HG02938 (cell line): ENCODE results near the gene FOSB.

Source experiments
- ATAC-seq: cut with Tn5 transposase; IDR thresholded peaks from one replicate; pipeline ENCODE4 v1.9.1; 2021; ENCODE audit warnings: mild to moderate bottlenecking, moderate library complexity; ENCODE audit not compliant: unreplicated experiment

The FOSB gene

DNA sequence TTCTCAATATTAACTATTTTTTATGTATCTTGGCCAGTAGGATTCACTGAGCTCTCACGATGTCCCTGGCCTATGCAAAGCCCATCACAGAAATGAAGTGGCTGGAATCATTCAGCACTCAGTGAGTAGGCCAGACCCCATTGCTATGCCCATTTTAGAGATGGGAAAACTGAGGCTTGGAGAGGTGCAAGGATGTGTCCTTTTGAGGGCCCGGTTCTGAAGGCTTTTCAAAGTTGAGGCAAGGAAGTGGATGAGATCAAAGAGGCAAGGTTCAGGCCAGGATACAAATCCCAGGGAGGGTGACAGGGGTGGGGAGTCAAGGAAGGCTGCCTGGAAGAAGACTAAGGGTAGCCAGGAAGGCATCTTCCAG, 25.4 kb upstream of the FOSB start:
- ATAC-seq, result no peak

DNA sequence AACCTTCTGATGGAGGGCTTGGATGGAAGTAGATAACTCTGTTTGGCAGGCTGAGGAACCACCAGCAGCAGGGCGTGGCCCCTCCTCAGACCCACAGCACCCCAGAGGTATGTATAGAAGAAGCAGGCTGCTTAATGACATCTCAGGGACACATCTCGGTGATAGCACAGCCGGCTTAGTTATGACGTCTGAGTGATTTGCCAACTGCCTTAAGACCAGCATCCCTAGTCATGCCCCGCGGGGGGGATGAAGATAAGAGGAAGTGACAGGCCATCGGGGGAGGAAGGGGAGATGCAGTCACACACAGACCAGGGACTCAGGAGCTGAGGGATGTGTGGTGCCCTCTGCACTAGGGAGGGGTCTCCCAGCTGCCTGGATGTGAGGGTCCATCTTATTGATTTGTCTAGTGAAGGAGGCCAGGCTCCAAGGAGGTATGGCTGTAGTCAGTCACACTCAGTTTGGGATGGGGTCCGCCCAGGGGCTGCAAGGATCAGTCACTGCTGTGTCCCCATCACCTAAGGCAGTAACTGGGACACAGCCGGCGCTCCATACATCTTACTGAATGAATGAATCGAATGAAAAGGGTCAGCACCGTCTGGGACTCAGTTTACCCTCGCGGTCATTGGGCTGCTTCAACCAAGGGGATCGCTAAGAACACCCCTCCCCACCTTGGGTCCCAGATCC, 24.9 kb upstream of the FOSB start:
- no peak for ATAC-seq

DNA sequence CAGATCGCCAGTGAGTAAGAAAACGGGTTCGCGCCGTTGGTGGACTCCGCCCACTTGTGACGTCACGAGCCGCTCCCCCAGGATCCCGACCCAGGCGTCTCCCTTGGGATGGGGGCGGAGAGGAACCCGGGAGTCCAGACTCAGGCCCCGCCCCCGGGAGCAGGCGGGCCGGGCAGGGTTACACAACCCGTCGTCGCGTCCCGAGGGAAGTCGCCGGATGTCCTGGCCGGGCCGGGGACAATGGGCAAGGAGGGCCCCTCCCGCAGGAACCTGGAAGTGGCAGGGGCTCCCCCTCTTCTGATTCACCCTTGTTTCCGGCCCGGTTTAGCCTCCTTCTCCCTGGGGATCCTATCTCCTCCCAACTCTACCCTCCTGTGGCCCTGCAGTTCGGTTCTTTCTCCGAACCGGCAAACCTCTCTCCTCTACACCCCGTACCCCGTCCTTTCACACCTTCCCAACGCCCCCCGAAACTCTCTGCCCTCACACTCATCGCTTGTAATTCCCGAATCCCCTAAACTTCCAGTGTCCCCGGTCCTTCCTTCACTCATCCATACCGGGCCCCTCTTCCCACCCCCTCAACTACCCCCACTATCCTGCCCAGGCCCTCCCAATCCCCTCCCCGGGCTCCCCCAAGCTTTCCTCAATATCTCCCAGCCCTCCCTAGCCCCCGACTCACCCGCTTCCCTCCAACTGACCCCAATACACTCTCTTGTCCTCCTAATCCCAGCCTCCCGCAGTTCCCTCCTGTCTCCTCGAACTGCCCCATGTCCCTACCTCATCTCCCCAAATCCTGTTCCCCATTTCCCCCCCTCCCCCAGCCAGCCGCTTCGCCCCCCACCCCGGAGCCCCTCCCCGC, 24.1 kb upstream of the FOSB start:
- no peak for ATAC-seq

DNA sequence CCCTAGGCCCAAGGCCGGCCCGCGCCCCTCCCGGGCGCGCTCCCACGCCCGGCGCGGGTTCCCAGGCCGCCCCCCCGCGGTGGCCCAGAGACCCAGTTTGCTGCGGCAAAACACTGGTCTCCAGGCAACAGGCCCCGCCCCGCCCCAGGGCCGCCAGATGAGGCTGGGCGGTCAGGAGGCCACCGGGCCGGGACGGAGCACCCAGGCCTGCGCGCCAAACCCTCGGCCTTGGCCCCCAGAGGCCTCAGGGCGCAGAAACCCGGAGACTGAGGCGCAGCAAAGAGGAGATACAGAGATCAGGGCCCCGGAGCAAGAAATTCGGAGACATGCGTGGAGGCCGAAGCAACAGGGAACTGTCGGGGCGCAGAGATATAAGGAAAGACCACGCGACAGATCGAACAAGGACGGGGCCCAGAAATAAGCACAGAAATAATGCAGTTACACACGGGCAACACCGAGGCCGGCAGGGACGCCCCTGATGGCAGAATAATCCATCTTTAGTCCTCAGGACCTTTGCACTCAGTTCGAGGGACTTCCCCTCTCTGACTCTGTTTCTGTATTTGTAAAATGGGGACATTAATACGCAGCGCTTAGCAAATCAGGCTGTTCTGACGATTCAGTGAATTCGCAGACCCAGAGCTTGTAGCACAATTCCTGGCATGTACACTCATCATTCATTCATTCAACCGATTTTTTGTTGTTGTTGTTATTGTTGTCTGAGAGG, 23.3 kb upstream of the FOSB start:
- ATAC-seq, result no peak

DNA sequence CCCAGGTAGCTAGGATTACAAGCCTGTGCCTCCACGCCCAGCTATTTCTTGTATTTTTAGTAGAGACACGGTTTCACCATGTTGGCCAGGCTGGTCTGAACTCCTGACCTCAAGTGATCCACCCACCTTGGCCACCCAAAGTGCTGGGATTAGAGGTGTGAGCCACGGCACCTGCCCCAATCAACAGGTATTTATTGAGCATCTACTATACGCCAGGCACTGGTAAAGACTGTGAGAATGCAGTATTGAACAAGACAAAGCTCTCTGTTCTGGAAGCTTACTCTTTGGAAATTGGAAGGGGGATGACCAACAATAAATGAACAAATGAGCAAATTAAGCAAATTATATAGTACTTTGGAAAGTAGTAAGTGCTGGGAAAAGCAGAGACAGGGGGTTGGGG, 22.7 kb upstream of the FOSB start:
- no peak for ATAC-seq

DNA sequence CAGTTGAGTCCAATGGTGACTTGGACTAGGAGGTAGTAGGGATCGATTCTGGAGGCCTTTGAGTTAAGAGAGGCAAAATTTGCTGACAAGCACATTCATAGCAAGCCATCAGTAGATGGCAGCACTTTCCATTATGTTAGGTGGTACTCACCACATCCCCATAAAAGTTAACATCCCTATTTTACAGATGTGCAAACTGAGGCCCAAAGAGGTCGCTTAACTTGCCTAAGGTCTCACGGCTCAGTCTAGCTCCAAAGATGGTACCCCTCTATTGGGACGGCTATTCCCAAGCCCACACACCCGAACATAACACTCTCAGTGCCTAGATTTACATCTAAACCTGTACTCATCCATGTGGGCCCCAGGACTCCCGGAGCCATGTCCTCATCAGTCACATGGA, 21.5 kb upstream of the FOSB start:
- no peak for ATAC-seq

DNA sequence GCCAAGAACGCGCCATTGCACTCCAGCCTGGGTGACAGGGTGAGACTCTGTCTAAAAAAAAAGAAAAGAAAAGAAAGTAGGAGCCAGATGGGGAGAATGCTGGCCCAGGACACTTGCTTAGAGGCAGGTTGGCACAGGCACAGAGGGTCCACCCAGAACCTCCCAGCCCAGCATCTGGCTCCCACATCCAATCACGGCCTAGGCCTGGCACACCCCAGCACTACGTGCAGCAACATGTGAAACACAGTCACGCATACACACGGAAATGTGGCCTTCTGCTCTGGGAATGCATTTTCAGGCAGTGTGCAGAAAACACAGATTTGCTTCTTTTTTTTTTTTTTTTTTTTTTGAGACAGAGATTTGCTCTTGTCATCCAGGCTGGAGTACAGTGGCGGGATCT, 20.9 kb upstream of the FOSB start:
- ATAC-seq, result no peak

DNA sequence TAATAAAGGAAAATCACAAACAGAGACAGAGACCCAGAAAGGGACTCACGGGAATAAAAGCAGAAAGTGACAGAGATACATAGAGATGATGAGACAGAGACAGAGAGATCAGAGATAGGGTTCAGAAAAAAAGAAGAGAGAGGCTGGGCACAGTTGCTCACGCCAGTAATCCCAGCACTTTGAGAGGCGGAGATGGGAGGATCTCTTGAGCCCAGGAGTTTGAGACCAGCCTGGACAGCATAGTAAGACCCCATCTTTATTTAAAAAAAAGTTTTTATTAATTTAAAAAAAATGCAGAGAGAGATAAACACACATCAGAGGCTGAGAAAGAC, 19.4 kb upstream of the FOSB start:
- no peak for ATAC-seq

DNA sequence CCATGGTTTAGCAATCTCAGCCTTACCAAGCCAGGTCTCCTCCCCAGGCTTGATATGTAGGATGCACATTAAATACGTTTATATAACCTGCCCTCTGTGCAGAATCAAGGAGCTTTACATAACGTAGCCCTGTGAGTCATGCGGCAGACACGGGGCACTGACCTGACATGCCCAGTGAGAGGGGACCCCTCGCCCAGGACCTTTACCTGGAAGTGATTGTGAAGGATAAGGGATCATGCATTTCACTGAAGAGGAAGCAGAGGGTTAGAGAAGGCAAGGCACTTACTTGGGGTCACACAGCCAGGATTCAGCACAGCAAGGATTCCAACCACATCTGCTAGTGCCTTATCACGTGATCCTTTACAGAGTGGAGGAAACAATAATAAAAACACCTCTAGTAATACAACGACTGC, 18.9 kb upstream of the FOSB start:
- no peak for ATAC-seq

DNA sequence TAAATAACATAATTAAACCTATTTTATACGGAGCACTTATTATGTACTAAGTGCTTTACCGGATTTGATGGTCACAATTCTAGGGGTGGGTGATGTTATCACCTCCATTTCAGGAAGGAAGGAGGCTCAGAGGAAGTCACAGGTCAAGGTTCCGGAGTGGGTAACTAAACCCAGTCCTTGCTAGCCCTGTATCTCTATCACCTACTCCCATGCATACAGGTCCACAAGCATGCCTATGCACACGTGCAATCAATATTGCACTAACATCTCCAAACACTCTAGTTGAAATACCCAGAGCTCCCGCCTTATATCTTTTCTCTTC, 17.8 kb upstream of the FOSB start:
- peak; percentile 5 for ATAC-seq

DNA sequence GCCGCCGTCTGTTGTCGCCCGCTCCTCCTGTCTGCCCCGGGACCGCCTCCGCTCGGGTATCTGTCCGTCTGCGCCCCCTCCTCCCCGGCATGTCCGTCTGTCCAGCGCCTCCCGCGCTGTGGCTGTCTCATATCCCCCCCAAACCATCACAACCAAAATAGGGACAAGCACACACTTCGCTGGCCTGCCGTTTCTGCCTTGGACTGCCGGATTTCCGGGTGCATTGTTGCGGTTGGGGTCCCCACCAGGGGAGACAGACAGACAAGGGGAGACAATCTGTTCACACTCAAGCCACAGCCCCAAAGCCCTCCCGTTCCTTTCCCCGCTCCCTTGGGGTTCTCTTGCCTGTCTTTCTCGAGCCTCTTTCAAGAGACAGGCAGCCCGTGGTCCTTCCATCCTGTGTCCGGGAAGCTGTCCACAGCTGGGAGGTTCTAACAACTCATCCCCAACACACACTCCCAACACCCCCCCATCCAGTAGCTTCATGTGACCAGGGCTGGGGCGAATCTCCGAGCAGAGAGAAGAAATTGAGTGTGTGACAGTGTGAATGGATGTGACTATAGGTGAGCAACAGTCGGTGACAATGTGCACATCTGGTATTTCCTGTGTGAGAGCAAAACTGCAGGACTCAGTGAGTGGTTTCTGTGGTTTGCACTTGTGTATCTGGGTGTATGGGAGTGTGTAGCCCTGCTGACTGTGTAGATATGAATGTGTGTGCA, 16.5 kb upstream of the FOSB start:
- peak; percentile 10 for ATAC-seq

DNA sequence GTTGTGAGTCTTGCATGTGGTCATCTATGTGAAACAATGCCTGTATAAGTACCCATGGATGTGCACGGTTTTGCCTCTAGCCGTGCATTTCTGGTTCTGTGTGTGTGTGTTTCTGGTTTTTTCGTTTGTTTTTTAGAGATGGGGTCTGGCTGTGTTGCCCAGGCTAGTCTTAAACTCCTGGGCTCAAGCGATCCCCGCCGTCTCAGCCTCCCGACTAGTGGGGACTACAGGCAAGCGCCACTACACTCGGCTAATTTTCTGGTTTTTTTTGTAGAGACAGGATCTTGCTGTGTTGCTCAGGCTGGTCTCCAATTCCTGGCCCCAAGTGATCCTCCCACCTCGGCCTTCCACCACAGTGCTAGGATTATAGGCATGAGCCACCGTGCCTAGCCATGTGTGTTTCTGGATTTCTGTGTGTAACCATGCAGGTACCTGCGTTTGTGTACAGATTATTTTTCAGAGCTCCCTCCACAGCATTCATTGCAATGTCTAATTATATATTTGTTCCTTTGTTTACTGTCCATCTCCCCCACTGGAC, 15.9 kb upstream of the FOSB start:
- ATAC-seq, result no peak

DNA sequence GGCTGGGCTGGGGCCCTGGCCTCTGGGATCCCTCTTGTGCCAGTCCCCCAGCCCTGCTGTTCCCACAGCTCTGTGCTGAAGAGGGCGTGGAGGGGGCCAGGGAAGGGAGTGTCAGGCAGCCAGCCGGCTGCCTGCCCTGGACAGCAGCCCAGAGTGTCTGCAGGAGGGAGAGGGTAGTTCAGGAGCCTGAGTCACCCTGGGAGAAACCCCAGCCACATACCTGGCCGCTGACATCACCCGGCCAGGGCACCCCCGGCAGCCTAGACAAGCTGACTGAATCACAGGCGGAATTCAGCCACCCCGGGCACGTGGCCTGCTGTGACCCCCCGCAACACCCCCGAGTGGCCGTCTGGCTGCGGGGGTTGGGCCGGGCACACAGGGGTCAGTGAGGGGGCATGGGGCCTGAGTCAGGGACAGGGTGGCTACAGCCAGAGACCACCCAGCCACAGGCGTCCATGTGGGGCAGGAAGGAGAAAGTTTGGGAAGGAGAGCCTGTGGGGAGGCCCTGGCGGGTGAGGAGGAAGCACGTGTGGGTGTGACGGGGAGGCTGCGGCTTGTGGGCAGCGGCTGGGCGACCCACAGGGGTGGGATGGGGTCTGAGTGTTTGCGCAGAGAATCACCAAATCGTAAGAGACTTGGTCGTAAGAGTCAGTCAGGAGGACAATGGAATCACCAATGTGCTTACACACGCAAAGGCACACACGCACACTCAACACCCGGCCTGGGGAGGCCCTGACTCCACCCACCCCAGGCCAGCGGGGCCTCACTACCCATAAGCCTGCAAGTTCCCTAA, 11.9 kb upstream of the FOSB start:
- no peak for ATAC-seq

DNA sequence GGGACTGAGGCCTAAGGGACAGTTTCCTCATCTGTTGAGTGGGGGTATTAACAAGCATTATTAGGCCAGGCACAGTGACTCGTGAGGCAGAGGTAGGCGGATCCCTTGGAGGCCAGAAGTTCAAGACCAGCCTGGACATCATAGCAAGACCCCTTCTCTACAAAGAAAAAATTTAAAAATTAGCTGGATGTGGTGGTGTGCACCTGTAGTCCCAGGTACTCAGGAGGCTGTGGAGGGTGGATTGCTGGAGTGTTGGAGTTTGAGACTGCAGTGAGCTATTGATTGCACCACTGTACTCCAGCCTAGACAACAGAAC, 11.3 kb upstream of the FOSB start:
- ATAC-seq, result no peak

DNA sequence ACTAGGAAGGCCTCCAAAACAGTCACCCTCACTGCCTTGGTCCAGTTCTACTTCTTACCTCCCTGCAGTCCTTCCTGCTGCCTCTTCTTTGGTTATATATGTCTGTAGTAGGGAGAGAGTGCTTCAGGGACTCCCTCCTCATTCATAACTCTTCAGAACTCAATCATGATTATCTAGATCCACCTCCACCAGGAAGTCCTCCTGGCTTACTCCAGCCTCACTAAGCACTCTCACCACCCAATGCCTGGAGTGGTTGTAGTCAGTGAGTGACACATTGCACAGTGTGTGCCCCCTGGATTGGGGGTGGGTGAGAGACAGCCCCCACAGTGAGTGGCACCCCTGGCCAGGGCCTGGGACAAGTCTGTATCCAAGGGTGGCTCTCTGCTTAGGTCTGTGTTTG, 10.0 kb upstream of the FOSB start:
- ATAC-seq, result no peak

DNA sequence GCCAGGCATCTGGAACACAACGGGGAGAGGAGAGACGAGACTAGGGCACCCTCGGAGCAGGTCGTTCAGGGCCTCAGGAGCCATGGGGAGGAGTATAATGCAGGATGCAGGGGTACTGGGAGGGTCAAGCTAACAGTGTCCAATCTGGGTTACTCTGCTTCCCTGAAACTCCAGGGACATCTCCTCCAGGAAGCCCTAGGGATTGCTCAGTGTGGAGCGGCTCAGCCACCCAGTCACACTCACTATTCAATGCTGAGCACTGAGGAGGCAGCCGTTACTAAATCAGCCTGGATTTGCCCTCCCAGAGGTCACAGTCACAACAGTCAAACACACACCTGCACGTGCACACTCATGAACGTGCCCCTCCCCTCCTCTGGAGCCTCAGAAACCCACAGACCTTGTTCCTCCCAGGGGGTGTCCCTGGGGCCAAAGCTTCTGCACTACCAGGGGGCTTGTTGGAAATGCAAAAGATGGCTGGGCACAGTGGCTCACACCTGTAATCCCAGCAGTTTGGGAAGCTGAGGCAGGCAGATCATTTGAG, 6.9 kb upstream of the FOSB start:
- no peak for ATAC-seq

DNA sequence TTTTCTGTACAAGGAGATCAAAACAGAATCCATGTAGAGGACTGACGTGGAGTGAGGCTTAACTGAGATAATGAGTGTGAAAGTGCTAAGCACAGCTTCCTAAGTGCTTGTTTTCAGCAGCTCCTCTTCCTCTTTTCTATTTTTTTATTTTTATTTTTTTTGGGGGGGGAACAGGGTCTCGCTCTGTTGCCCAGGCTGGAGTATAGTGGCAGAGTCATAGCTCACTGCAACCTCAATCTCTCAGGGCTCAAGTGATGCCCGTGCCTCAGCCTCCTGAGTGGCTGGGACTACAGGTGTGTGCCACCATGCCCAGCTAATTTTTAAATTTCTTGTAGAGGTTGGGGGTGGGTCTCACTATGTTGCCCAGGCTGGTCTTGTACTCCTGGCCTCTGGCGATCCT, 5.6 kb upstream of the FOSB start:
- no peak for ATAC-seq

DNA sequence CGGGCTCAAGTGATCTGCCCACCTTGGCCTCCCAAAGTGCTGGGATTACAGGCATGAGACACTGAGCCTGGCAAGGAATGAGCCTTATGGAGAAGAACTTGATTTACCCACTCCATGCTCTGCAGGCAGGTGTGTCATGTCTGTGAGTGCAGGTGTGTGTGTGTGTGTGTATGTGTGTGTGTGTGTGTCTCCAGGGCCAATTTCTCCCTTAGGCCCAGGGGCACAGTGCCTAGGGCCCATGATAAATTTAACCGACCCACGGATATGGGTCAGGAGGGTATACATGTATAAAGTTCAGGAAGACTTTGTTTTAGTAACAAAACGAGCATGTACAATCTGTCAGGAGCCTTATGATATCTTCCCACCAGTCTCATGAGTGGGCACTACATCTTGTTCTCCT, 4.6 kb upstream of the FOSB start:
- ATAC-seq, result no peak

DNA sequence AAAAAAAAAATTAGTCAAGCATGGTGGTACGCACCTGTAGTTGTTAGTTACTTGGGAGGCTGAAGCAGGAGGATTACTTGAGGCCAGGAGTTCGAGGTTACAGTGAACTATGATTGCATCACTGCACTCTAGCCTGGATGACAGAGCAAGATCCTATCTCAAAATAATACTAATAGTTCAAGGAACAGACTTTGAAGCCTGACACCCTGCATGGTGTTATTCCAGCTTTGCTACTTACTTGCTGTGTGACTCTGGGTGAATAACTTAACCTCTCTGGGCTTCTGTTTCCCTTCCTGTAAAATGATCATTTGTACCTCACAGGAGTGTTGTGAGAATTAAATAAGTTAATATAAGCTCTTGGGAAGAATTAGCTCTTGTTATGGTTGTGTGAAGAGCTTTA, 3.5 kb upstream of the FOSB start:
- no peak for ATAC-seq

DNA sequence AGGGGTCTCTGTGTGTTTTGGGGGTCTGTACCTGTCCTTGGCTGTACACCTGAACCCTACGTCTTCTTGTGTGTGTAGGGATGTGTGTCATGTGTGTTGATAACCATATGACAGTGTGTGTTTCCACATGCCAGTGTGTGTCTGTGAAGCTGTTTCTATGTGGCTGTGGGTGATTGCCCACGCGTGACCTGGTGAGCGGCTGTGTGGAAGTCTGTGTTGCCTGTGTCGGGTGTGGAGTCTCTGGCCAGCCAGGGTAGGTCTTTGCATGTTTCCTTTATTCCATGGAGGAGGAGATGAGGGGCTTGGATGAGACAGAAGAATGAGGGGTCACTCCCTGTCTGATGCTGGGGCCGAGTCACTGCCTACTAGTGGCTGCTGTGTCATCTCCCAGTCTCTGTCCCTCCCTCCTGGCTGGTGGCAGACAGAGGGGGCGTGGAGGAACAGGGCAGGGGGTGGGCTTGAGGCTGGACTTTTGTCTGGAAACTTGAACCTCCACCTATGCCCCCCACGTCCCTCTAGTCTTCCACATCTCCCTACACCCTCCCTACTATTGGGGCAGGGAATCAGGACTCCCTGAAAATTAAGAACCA, 2.8 kb upstream of the FOSB start:
- ATAC-seq, result no peak
